Ovary (tissue), 3 donors: ENCODE results near the gene MDM1.

ENCODE experiments used
- CTCF ChIP-seq, 3 donors: fragments of 450-650 bp in 2 of 3; fragments of 200-600 bp in 1 of 3; IDR thresholded peaks; one replicate each; pipeline versions ENCODE4 v1.5.1 to v1.8.0; 2016 to 2022; ENCODE audit warnings: antibody characterized with exemption in 3 of 3, mild to moderate bottlenecking in 1 of 3
- EP300 ChIP-seq: sonication (generic); formaldehyde crosslinking; IDR thresholded peaks from one replicate; pipeline ENCODE4 v1.6.1; 2017; ENCODE audit warnings: antibody characterized with exemption
- POLR2A ChIP-seq: fragments of 450-650 bp; IDR thresholded peaks from one replicate; pipeline ENCODE4 v1.6.1; 2017; ENCODE audit warnings: antibody characterized with exemption, mild to moderate bottlenecking, moderate library complexity
- donor health status: DM: no; HTN: no; CAD: no.

GRCh38 chr12:68292151-68292943 is 39.8 kb downstream of the MDM1 start:
- TF ChIP-seq POLR2A (no peak), CTCF (IDR thresholded peaks at IDR 0.05) (no peak), EP300 (no peak)
